ENCODE results near the gene FZD2. TPM values are rescaled to one million over a fixed set of nuclear protein-coding genes. Genes with fewer than 3 reads are reported as not detected.

The FZD2 gene
- total and polyA plus RNA-seq, 9 of the 15 experiments (the other 6 are each of a cell fraction or from before 2014, with no cell fraction given), result 0.03 to 4.5 (median 1.1) TPM; not detected in 1

GRCh38 chr17:44558334-44558709 is 1.0 kb downstream of the FZD2 start:
- WGBS (ENCODE audit: insufficient coverage, low coverage, missing lambda C conversion rate), result 99% methylated on average over 26 of the region's 31 CpGs
- in situ Hi-C loops (cut with MboI) (no loop called here), intact Hi-C loops (cut with micrococcal nuclease) (no loop called here)
- no TSS peak for BruUV-seq (replicated peaks)
- POLR2A ChIA-PET, result no interaction called here
- ATAC-seq (no peak), DNase-seq (ENCODE audit: extremely low read depth in 1 of 4, low spot score in 3 of 4) (no peak), FAIRE-seq (no peak)
- CTCF ChIA-PET (ENCODE audit: low intra/inter-chr PET ratio), result no interaction called here
- Histone ChIP-seq H3K9me1 (ENCODE audit: control insufficient read depth, insufficient read depth, low read length) (no peaks in the 10 kb centered on the region), H3K9me3 (replicated peaks; ENCODE audit: control insufficient read depth, insufficient read depth, low read depth, low read length) (no peaks in the 10 kb centered on the region), H3K4me3 (no peak overlapping the region), H4K20me1 (replicated peaks; ENCODE audit: control insufficient read depth, insufficient read depth, low read length) (no peaks in the 10 kb centered on the region), H3K79me2 (ENCODE audit: control insufficient read depth, insufficient read depth, low read length) (no peaks in the 10 kb centered on the region), H3K36me3 (ENCODE audit: control insufficient read depth, insufficient read depth, low read length) (no peaks in the 10 kb centered on the region), H3K4me2 (ENCODE audit: insufficient read depth, low read length) (no peak overlapping the region), H3K4me1 (replicated peaks in 1 of 2; ENCODE audit: control insufficient read depth in 2 of 2, insufficient read depth in 2 of 2, low read length in 2 of 2) (peaks cover 22 to 29% of the 10 kb centered on the region in 2 experiments; a peak in 4 of 5 replicates), H3K27ac (ENCODE audit: extremely low read depth, low read depth, low read length) (no peak overlapping the region), H2AFZ (ENCODE audit: low read depth, low read length) (no peak overlapping the region), H3K9ac (ENCODE audit: insufficient read depth in 1 of 2, low read depth in 2 of 2, low read length in 2 of 2) (no peak overlapping the region), H3K27me3 (ENCODE audit: control insufficient read depth in 2 of 2, insufficient read depth in 2 of 2, low read length in 2 of 2) (no peaks in the 10 kb centered on the region)
- no peak for TF ChIP-seq EP300 (IDR thresholded peaks at IDR 0.05; ENCODE audit: low read length)
- no peak for TF ChIP-seq ZNF445 (CRISPR knock-in tag; IDR thresholded peaks at IDR 0.05; ENCODE audit: low read depth)
- TF ChIP-seq ZNF311 (CRISPR knock-in tag; IDR thresholded peaks at IDR 0.05), result no peak
- no peak for TF ChIP-seq RBBP5 (IDR thresholded peaks at IDR 0.05; ENCODE audit: borderline replicate concordance, insufficient read depth, low read length, poor library complexity, severe bottlenecking)
- no peak for TF ChIP-seq NCOA2 (IDR thresholded peaks at IDR 0.05; ENCODE audit: partially characterized antibody in 2 of 2)
- no peak for TF ChIP-seq PURB (CRISPR knock-in tag; IDR thresholded peaks at IDR 0.05; ENCODE audit: low read depth)
- TF ChIP-seq, protein P1, sequence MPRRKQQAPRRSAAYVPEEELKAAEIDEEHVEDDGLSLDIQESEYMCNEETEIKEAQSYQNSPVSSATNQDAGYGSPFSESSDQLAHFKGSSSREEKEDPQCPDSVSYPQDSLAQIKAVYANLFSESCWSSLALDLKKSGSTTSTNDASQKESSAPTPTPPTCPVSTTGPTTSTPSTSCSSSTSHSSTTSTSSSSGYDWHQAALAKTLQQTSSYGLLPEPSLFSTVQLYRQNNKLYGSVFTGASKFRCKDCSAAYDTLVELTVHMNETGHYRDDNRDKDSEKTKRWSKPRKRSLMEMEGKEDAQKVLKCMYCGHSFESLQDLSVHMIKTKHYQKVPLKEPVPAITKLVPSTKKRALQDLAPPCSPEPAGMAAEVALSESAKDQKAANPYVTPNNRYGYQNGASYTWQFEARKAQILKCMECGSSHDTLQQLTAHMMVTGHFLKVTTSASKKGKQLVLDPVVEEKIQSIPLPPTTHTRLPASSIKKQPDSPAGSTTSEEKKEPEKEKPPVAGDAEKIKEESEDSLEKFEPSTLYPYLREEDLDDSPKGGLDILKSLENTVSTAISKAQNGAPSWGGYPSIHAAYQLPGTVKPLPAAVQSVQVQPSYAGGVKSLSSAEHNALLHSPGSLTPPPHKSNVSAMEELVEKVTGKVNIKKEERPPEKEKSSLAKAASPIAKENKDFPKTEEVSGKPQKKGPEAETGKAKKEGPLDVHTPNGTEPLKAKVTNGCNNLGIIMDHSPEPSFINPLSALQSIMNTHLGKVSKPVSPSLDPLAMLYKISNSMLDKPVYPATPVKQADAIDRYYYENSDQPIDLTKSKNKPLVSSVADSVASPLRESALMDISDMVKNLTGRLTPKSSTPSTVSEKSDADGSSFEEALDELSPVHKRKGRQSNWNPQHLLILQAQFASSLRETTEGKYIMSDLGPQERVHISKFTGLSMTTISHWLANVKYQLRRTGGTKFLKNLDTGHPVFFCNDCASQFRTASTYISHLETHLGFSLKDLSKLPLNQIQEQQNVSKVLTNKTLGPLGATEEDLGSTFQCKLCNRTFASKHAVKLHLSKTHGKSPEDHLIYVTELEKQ (CRISPR knock-in tag; IDR thresholded peaks at IDR 0.05), result no peak
- no peak for TF ChIP-seq BCL6 (CRISPR knock-in tag; IDR thresholded peaks at IDR 0.05)
- no peak for TF ChIP-seq HMG20B (CRISPR knock-in tag; IDR thresholded peaks at IDR 0.05)
- no peak for TF ChIP-seq ZNF507 (tag; conservative IDR thresholded peaks at IDR 0.05)
- no peak for TF ChIP-seq DIDO1 (tag; IDR thresholded peaks at IDR 0.05; ENCODE audit: low read depth)
- TF ChIP-seq, protein P2, sequence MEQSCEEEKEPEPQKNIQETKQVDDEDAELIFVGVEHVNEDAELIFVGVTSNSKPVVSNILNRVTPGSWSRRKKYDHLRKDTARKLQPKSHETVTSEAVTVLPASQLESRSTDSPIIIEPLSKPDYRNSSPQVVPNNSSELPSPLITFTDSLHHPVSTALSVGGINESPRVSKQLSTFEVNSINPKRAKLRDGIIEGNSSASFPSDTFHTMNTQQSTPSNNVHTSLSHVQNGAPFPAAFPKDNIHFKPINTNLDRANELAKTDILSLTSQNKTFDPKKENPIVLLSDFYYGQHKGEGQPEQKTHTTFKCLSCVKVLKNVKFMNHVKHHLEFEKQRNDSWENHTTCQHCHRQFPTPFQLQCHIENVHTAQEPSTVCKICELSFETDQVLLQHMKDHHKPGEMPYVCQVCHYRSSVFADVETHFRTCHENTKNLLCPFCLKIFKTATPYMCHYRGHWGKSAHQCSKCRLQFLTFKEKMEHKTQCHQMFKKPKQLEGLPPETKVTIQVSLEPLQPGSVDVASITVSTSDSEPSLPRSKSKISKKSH (CRISPR knock-in tag; IDR thresholded peaks at IDR 0.05), result no peak
- TF ChIP-seq MCM2 (IDR thresholded peaks at IDR 0.05; ENCODE audit: low read depth), result no peak
- TF ChIP-seq BRD4 (IDR thresholded peaks at IDR 0.05), result no peak
- TF ChIP-seq, protein P3, sequence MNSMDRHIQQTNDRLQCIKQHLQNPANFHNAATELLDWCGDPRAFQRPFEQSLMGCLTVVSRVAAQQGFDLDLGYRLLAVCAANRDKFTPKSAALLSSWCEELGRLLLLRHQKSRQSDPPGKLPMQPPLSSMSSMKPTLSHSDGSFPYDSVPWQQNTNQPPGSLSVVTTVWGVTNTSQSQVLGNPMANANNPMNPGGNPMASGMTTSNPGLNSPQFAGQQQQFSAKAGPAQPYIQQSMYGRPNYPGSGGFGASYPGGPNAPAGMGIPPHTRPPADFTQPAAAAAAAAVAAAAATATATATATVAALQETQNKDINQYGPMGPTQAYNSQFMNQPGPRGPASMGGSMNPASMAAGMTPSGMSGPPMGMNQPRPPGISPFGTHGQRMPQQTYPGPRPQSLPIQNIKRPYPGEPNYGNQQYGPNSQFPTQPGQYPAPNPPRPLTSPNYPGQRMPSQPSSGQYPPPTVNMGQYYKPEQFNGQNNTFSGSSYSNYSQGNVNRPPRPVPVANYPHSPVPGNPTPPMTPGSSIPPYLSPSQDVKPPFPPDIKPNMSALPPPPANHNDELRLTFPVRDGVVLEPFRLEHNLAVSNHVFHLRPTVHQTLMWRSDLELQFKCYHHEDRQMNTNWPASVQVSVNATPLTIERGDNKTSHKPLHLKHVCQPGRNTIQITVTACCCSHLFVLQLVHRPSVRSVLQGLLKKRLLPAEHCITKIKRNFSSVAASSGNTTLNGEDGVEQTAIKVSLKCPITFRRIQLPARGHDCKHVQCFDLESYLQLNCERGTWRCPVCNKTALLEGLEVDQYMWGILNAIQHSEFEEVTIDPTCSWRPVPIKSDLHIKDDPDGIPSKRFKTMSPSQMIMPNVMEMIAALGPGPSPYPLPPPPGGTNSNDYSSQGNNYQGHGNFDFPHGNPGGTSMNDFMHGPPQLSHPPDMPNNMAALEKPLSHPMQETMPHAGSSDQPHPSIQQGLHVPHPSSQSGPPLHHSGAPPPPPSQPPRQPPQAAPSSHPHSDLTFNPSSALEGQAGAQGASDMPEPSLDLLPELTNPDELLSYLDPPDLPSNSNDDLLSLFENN (IDR thresholded peaks at IDR 0.05; ENCODE audit: low read depth in 2 of 2, low read length in 2 of 2), result no peak
- TF ChIP-seq NELFE (IDR thresholded peaks at IDR 0.05; ENCODE audit: insufficient read depth, insufficient read length), result no peak

Data from K562 (cell line).